ENCODE measurements around the gene ZNF22. TPM values are rescaled to one million over a fixed set of nuclear protein-coding genes. Genes with fewer than 3 reads are reported as not detected.

Gene ZNF22
- total RNA-seq, 1 donor from 2014 or later: 9.2 TPM

DNA sequence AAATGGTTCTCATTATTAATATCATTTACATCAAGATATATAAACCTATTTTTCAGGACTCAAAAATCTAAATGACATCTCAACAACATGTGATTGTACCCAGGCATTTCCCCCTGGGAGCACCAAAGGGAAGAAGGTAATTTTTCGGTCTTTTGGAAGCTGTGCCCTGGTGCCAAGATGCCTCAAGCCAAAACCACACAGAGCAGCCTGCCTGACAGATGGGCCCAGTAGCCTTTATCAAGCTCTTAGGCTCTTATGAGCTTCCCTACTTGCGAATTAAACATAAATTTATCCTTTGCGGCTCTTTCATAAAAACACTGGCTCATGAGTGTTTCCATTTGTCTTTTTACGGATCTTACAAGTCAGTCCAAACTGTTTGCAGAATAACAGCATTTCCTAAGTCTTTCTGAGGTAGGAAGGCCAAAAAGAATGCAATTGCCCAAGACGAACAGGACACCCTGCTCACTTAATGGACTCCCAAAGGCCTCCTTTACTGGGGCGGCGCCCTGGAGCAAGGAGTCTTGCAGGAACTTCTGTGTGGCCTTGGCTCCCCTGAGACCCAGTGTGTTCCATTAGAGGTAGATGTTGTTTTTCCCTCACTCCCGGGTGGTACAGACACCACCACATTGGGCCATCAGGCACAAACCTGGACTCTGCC lies 45.2 kb upstream of the ZNF22 start:
- Histone ChIP-seq H3K4me3 (ENCODE audit: low read depth, low read length) (no peak overlapping the region), H3K27me3 (ENCODE audit: control insufficient read depth, insufficient read depth, low read length) (no peaks in the 10 kb centered on the region), H3K36me3 (ENCODE audit: control insufficient read depth, insufficient read depth, low read length) (no peaks in the 10 kb centered on the region)
- no peak for FAIRE-seq
- no peak for DNase-seq (ENCODE audit: low read depth)
- TF ChIP-seq, protein P1, sequence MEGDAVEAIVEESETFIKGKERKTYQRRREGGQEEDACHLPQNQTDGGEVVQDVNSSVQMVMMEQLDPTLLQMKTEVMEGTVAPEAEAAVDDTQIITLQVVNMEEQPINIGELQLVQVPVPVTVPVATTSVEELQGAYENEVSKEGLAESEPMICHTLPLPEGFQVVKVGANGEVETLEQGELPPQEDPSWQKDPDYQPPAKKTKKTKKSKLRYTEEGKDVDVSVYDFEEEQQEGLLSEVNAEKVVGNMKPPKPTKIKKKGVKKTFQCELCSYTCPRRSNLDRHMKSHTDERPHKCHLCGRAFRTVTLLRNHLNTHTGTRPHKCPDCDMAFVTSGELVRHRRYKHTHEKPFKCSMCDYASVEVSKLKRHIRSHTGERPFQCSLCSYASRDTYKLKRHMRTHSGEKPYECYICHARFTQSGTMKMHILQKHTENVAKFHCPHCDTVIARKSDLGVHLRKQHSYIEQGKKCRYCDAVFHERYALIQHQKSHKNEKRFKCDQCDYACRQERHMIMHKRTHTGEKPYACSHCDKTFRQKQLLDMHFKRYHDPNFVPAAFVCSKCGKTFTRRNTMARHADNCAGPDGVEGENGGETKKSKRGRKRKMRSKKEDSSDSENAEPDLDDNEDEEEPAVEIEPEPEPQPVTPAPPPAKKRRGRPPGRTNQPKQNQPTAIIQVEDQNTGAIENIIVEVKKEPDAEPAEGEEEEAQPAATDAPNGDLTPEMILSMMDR (IDR thresholded peaks at IDR 0.05; ENCODE audit: insufficient read depth, low read length, severe bottlenecking): no peak

DNA sequence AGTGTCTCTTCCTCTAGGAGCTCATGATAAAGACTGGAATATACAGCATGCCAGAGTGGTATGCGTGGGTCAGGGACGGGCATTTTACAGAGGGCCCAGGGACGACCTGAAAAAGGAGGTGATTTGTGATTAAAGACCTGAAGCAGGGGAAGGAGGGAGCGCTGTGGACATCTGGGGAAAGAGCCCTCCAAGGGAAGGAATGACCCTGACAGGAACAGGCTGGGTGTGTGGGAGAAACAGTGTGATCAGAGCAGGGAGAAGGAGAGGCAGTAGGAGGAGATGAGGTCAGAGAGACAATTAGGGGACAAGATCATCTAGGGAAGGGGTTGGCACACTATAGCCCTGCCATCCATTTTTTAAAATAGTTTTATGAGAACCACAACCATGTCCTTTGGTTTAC lies 44.5 kb upstream of the ZNF22 start:
- no peak overlapping the region for H3K4me3 ChIP-seq (ENCODE audit: low read depth, low read length)
- FAIRE-seq (no peak), DNase-seq (ENCODE audit: low read depth) (no peak)
- TF ChIP-seq, protein P1 (IDR thresholded peaks at IDR 0.05; ENCODE audit: insufficient read depth, low read length, severe bottlenecking): no peak
- H3K27me3 ChIP-seq (ENCODE audit: control insufficient read depth, insufficient read depth, low read length): no peaks in the 10 kb centered on the region
- no peaks in the 10 kb centered on the region for H3K36me3 ChIP-seq (ENCODE audit: control insufficient read depth, insufficient read depth, low read length)

DNA sequence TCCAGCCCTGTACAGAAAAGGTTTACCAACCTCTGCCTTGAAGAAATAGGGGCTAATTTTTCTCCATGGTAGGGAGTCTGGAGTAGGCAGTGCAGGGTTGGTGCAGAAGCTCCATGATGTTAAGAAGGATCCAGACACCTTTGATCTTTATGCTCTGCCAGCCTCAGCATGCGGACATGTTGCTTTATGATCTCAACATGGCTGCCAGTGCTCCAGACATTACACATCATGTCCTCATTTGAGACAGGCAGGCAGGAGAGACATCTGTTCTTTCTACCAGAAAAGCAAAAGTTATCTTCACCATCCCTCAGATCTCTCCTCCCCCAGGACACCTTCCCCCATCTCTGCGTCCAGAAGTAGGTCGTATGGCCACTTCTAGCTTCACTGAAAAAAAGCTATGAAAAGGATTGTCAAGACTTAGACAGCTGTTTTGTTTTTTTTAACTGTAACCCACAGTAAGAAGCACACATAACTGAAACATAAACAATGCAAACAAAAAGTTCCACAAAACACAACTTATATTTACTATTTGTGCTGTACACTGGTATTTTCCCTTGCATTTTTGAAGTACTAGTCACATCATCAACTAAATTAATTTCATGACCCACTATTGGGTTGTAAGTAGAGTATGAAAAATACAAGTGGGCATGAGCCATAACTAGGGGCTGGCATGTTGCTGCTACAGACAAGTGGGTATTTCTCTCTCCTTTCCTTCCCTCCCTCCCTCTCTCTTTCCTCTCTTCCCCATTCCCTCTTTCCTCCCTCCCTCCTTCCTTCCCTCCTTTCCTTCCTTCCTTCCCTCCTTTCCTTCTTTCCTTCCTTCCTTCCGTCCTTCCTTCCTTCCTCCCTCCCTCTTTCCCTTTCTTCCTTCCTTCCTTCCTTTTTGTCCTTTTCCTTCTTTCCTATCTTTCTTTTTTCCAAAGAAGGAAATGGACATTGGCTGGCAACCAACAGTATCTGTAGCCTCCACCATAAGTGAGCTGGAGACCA lies 43.7 kb upstream of the ZNF22 start:
- no peak for FAIRE-seq
- Histone ChIP-seq H3K4me3 (ENCODE audit: low read depth, low read length) (no peak overlapping the region), H3K36me3 (ENCODE audit: control insufficient read depth, insufficient read depth, low read length) (no peaks in the 10 kb centered on the region), H3K27me3 (ENCODE audit: control insufficient read depth, insufficient read depth, low read length) (no peaks in the 10 kb centered on the region)
- no peak for DNase-seq (ENCODE audit: low read depth)
- TF ChIP-seq, protein P1 (IDR thresholded peaks at IDR 0.05; ENCODE audit: insufficient read depth, low read length, severe bottlenecking): no peak

DNA sequence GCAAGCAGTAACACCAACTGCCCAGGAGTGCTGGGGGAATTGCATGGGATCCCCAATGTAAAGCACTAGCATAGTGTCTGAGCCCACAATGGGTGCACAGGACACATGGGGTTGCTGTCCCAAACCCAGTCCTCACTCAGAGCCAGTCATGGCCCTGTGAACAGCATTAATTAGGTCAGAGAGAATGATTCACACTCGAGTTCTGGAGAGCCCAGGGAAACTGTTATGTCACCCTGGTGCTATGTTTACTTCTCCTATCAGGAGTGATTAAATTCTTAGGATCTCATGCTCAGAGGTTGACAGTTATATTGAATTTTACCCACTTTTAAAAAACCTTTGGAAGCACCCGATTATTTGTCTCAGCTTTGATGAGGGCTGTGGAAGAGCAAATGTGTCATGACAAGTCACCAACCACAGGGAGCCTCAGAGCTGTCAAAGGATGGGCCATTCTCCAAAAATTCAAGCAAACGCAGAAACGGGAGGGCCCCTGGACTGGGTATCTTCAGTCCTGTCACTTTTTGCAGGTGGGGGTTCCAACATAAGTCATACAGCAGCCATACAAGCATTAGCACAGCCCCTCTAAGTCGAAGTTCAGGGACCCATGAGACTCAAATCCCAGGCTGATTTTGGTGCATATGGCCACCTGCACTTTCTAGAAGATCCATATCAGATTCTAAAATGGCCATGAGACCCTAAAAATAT lies 42.4 kb upstream of the ZNF22 start:
- Histone ChIP-seq H3K27me3 (ENCODE audit: control insufficient read depth, insufficient read depth, low read length) (no peaks in the 10 kb centered on the region), H3K36me3 (ENCODE audit: control insufficient read depth, insufficient read depth, low read length) (no peaks in the 10 kb centered on the region), H3K4me3 (ENCODE audit: low read depth, low read length) (peak overlapping the region; percentile 66)
- TF ChIP-seq, protein P1 (IDR thresholded peaks at IDR 0.05; ENCODE audit: insufficient read depth, low read length, severe bottlenecking): no peak
- FAIRE-seq (no peak), DNase-seq (ENCODE audit: low read depth) (peak; percentile 84)

DNA sequence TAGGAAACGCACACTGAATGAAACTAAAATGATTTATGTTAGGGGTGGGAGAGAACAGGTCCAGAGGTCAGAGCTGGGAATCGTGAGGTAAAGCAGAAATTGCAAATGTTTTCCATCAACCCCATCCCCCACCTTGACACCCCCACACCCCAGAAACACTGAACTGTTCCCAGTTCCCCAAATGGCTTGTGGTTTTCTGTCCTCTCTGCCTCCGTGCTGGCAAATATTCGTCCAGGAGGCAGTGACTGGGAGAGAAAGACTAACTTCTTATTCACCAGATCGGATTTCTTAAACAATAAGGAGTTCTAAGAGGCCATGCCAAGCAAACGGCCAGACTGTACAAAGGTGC lies 41.9 kb upstream of the ZNF22 start:
- Histone ChIP-seq H3K27me3 (ENCODE audit: control insufficient read depth, insufficient read depth, low read length) (no peaks in the 10 kb centered on the region), H3K4me3 (ENCODE audit: low read depth, low read length) (peak overlapping the region; percentile 66), H3K36me3 (ENCODE audit: control insufficient read depth, insufficient read depth, low read length) (no peaks in the 10 kb centered on the region)
- DNase-seq (ENCODE audit: low read depth) (no peak), FAIRE-seq (no peak)
- TF ChIP-seq, protein P1 (IDR thresholded peaks at IDR 0.05; ENCODE audit: insufficient read depth, low read length, severe bottlenecking): no peak

Measured in bronchial epithelial cell (primary cell).